ENCODE data around the gene NBPF3. TPM values are rescaled to one million over a fixed set of nuclear protein-coding genes. Genes with fewer than 3 reads are reported as not detected.

The NBPF3 gene
- total RNA-seq, 1 experiment from 2014 or later: 40.4 TPM

GRCh38 chr1:21494196-21494595 is 54.3 kb downstream of the NBPF3 start:
- peaks cover 36% of the 10 kb centered on the region for H3K4me1 ChIP-seq (replicated peaks)
- no peak for DNase-seq (ENCODE audit: low read depth in 1 of 2, low spot score in 2 of 2)
- H3K36me3 ChIP-seq: no peaks in the 10 kb centered on the region
- H3K4me3 ChIP-seq: no peak overlapping the region
- H3K9me3 ChIP-seq (replicated peaks): no peaks in the 10 kb centered on the region
- no peaks in the 10 kb centered on the region for H3K27me3 ChIP-seq (replicated peaks)
- no peak overlapping the region for H3K27ac ChIP-seq

GRCh38 chr1:21495225-21495820 is 55.4 kb downstream of the NBPF3 start:
- Histone ChIP-seq H3K9me3 (replicated peaks) (0 out of 2 replicates have a peak, but pooled peaks cover 2% of the 10 kb centered on the region), H3K4me1 (replicated peaks) (peaks cover 36% of the 10 kb centered on the region), H3K27ac (no peak overlapping the region), H3K27me3 (replicated peaks) (no peaks in the 10 kb centered on the region), H3K4me3 (no peak overlapping the region), H3K36me3 (no peaks in the 10 kb centered on the region)
- no peak for DNase-seq (ENCODE audit: low read depth in 1 of 2, low spot score in 2 of 2)

- Histone ChIP-seq H3K9me3 (replicated peaks) (0 out of 2 replicates have a peak, but pooled peaks cover 2% of the 10 kb centered on the region), H3K4me3 (no peak overlapping the region), H3K27ac (no peak overlapping the region), H3K36me3 (no peaks in the 10 kb centered on the region), H3K27me3 (replicated peaks) (no peaks in the 10 kb centered on the region), H3K4me1 (replicated peaks) (peaks cover 29% of the 10 kb centered on the region)
- no peak for DNase-seq (ENCODE audit: low read depth in 1 of 2, low spot score in 2 of 2)
Observed at GRCh38 chr1:21496063-21496462, 56.1 kb downstream of the NBPF3 start.

GRCh38 chr1:21496886-21497285 is 56.9 kb downstream of the NBPF3 start:
- Histone ChIP-seq H3K27me3 (replicated peaks) (no peaks in the 10 kb centered on the region), H3K27ac (no peak overlapping the region), H3K4me3 (no peak overlapping the region), H3K9me3 (replicated peaks) (0 out of 2 replicates have a peak, but pooled peaks cover 2% of the 10 kb centered on the region), H3K36me3 (no peaks in the 10 kb centered on the region), H3K4me1 (replicated peaks) (peaks cover 21% of the 10 kb centered on the region)
- DNase-seq (ENCODE audit: low read depth in 1 of 2, low spot score in 2 of 2): no peak

- H3K27ac ChIP-seq: no peak overlapping the region
- H3K36me3 ChIP-seq: no peaks in the 10 kb centered on the region
- H3K4me3 ChIP-seq: no peak overlapping the region
- 0 out of 2 replicates have a peak, but pooled peaks cover 2% of the 10 kb centered on the region for H3K9me3 ChIP-seq (replicated peaks)
- H3K4me1 ChIP-seq (replicated peaks): peaks cover 14% of the 10 kb centered on the region
- no peaks in the 10 kb centered on the region for H3K27me3 ChIP-seq (replicated peaks)
- no peak for DNase-seq (ENCODE audit: low read depth in 1 of 2, low spot score in 2 of 2)
Observed at GRCh38 chr1:21497466-21498061, 57.6 kb downstream of the NBPF3 start.

- Histone ChIP-seq H3K27ac (no peak overlapping the region), H3K36me3 (no peaks in the 10 kb centered on the region), H3K9me3 (replicated peaks) (0 out of 2 replicates have a peak, but pooled peaks cover 2% of the 10 kb centered on the region), H3K27me3 (replicated peaks) (no peaks in the 10 kb centered on the region), H3K4me1 (replicated peaks) (no peaks in the 10 kb centered on the region), H3K4me3 (no peak overlapping the region)
- DNase-seq (ENCODE audit: low read depth in 1 of 2, low spot score in 2 of 2): no peak
Observed at GRCh38 chr1:21499283-21499950, 59.5 kb downstream of the NBPF3 start.

GRCh38 chr1:21503706-21504377 is 63.9 kb downstream of the NBPF3 start:
- H3K4me3 ChIP-seq: no peak overlapping the region
- peaks cover 14% of the 10 kb centered on the region for H3K4me1 ChIP-seq (replicated peaks)
- no peaks in the 10 kb centered on the region for H3K27me3 ChIP-seq (replicated peaks)
- H3K27ac ChIP-seq: no peak overlapping the region
- H3K9me3 ChIP-seq (replicated peaks): 0 out of 2 replicates have a peak, but pooled peaks cover 2% of the 10 kb centered on the region
- no peaks in the 10 kb centered on the region for H3K36me3 ChIP-seq
- no peak for DNase-seq (ENCODE audit: low read depth in 1 of 2, low spot score in 2 of 2)

GRCh38 chr1:21506804-21507203 is 66.9 kb downstream of the NBPF3 start:
- peaks cover 24% of the 10 kb centered on the region for H3K36me3 ChIP-seq

GRCh38 chr1:21507511-21508270 is 67.8 kb downstream of the NBPF3 start:
- no peak overlapping the region for H3K27ac ChIP-seq
- H3K4me1 ChIP-seq (replicated peaks): peaks cover 51% of the 10 kb centered on the region
- DNase-seq (ENCODE audit: low read depth in 1 of 2, low spot score in 2 of 2): peak in 1 of 2 experiments; percentile 58
- H3K27me3 ChIP-seq (replicated peaks): no peaks in the 10 kb centered on the region
- H3K4me3 ChIP-seq: no peak overlapping the region
- H3K36me3 ChIP-seq: peaks cover 31% of the 10 kb centered on the region
- H3K9me3 ChIP-seq (replicated peaks): no peaks in the 10 kb centered on the region

More at GRCh38 chr1:21506804-21507203, 66.9 kb downstream of the NBPF3 start:
- no peak for DNase-seq (ENCODE audit: low read depth in 1 of 2, low spot score in 2 of 2)
- H3K27me3 ChIP-seq (replicated peaks): no peaks in the 10 kb centered on the region
- no peak overlapping the region for H3K27ac ChIP-seq
- H3K4me1 ChIP-seq (replicated peaks): peaks cover 42% of the 10 kb centered on the region
- H3K4me3 ChIP-seq: no peak overlapping the region
- no peaks in the 10 kb centered on the region for H3K9me3 ChIP-seq (replicated peaks)

GRCh38 chr1:21508580-21509350 is 68.8 kb downstream of the NBPF3 start:
- peak; percentile 75 to 88 for DNase-seq (ENCODE audit: low read depth in 1 of 2, low spot score in 2 of 2)

GRCh38 chr1:21509351-21510112 is 69.6 kb downstream of the NBPF3 start, which contains the start of gene ALPL:
TSS of gene ALPL (plus strand) at chr1:21509423. CDS start at chr1:21554082, 44,659 bp downstream.
- Histone ChIP-seq H3K27ac (peak within 1 kb of the TSS; percentile 88), H3K36me3 (peaks cover 46% of the 10 kb centered on the region), H3K4me1 (replicated peaks) (peaks cover 52% of the 10 kb centered on the region), H3K27me3 (replicated peaks) (no peaks in the 10 kb centered on the region), H3K9me3 (replicated peaks) (no peaks in the 10 kb centered on the region), H3K4me3 (peak within 1 kb of the TSS; percentile 70)
- DNase-seq (ENCODE audit: low read depth in 1 of 2, low spot score in 2 of 2): peak in 1 of 2 experiments; percentile 66

More at GRCh38 chr1:21508580-21509350, 68.8 kb downstream of the NBPF3 start:
- Histone ChIP-seq H3K36me3 (peaks cover 38% of the 10 kb centered on the region), H3K4me1 (replicated peaks) (peaks cover 52% of the 10 kb centered on the region), H3K9me3 (replicated peaks) (no peaks in the 10 kb centered on the region), H3K27ac (peak overlapping the region; percentile 51), H3K4me3 (peak overlapping the region; percentile 70), H3K27me3 (replicated peaks) (no peaks in the 10 kb centered on the region)

- DNase-seq (ENCODE audit: low read depth in 1 of 2, low spot score in 2 of 2): peak; percentile 70 to 73
- H3K36me3 ChIP-seq: peaks cover 48% of the 10 kb centered on the region
- no peaks in the 10 kb centered on the region for H3K9me3 ChIP-seq (replicated peaks)
- no peaks in the 10 kb centered on the region for H3K27me3 ChIP-seq (replicated peaks)
- peaks cover 52% of the 10 kb centered on the region for H3K4me1 ChIP-seq (replicated peaks)
- peak overlapping the region; percentile 88 for H3K27ac ChIP-seq
- peak overlapping the region; percentile 70 for H3K4me3 ChIP-seq
Observed at GRCh38 chr1:21510113-21510493, 70.2 kb downstream of the NBPF3 start.
